SK-N-SH treated with all-trans-retinoic acid at 6 μM for 48 hours (cell line): Measurements from ENCODE around the gene DLGAP5.

ENCODE experiments used
- ATAC-seq: fragments of 200-7000 bp; cut with Tn5 transposase; 3 replicates; pipeline ENCODE4 v1.9.1; 2020; ENCODE audit warnings: mild to moderate bottlenecking, moderate library complexity
- ARNTL ChIP-seq: fragments of 450-650 bp; formaldehyde crosslinking; IDR thresholded peaks from 2 replicates; pipeline ENCODE4 v1.5.0; 2020; ENCODE audit warnings: low read depth, mild to moderate bottlenecking, moderate library complexity, borderline replicate concordance
- BACH2 ChIP-seq: fragments of 250-450 bp; sonication (Bioruptor Pico); IDR thresholded peaks from 2 replicates; pipeline ENCODE4 v1.9.0; 2021; ENCODE audit warnings: mild to moderate bottlenecking, borderline replicate concordance
- CREB5 ChIP-seq: fragments of 250-450 bp; sonication (Bioruptor Pico); IDR thresholded peaks from 2 replicates; pipeline ENCODE4 v1.5.1; 2020; ENCODE audit warnings: low read depth, mild to moderate bottlenecking, moderate library complexity
- CSDC2 ChIP-seq: fragments of 250-450 bp; sonication (Bioruptor Pico); IDR thresholded peaks from 2 replicates; pipeline ENCODE4 v1.5.0; 2020; ENCODE audit warnings: mild to moderate bottlenecking, moderate library complexity
- CSRNP3 ChIP-seq: fragments of 250-450 bp; sonication (Bioruptor Pico); IDR thresholded peaks from 2 replicates; pipeline ENCODE4 v1.5.1; 2021; ENCODE audit warnings: mild to moderate bottlenecking, moderate library complexity
- ESRRG ChIP-seq: fragments of 250-450 bp; sonication (Bioruptor Pico); IDR thresholded peaks from 2 replicates; pipeline ENCODE4 v1.6.1; 2021; ENCODE audit warnings: mild to moderate bottlenecking
- GLIS3 ChIP-seq: fragments of 250-450 bp; sonication (Bioruptor Pico); IDR thresholded peaks from 2 replicates; pipeline ENCODE4 v1.5.0; 2020; ENCODE audit warnings: mild to moderate bottlenecking, moderate library complexity
- ISL1 ChIP-seq: fragments of 250-450 bp; sonication (Bioruptor Pico); IDR thresholded peaks from 2 replicates; pipeline ENCODE4 v2.1.2; 2022; ENCODE audit warnings: mild to moderate bottlenecking, moderate library complexity
- OSR1 ChIP-seq: fragments of 250-450 bp; sonication (Bioruptor Pico); IDR thresholded peaks from 2 replicates; pipeline ENCODE4 v1.8.0; 2022; ENCODE audit warnings: moderate library complexity, mild to moderate bottlenecking, inconsistent platforms
- POU6F1 ChIP-seq: fragments of 250-450 bp; sonication (Bioruptor Pico); IDR thresholded peaks from 2 replicates; pipeline ENCODE4 v1.8.0; 2021; ENCODE audit warnings: low read depth, mild to moderate bottlenecking, moderate library complexity, borderline replicate concordance
- PPARA ChIP-seq: fragments of 250-450 bp; sonication (Bioruptor Pico); IDR thresholded peaks from 2 replicates; pipeline ENCODE4 v1.5.0; 2020; ENCODE audit warnings: mild to moderate bottlenecking, borderline replicate concordance
- RARB ChIP-seq: fragments of 250-450 bp; sonication (Bioruptor Pico); IDR thresholded peaks from 2 replicates; pipeline ENCODE4 v1.8.0; 2021; ENCODE audit warnings: mild to moderate bottlenecking, moderate library complexity
- SNAI2 ChIP-seq: fragments of 250-450 bp; sonication (Bioruptor Pico); IDR thresholded peaks from 2 replicates; pipeline ENCODE4 v1.5.0; 2020; ENCODE audit warnings: mild to moderate bottlenecking, moderate library complexity
- TCF4 ChIP-seq: fragments of 250-450 bp; sonication (Bioruptor Pico); IDR thresholded peaks from 2 replicates; pipeline ENCODE4 v1.8.0; 2021; ENCODE audit warnings: mild to moderate bottlenecking, moderate library complexity, borderline replicate concordance
- TOX ChIP-seq: fragments of 250-450 bp; sonication (Bioruptor Pico); IDR thresholded peaks from 2 replicates; pipeline ENCODE4 v1.8.0; 2021; ENCODE audit warnings: mild to moderate bottlenecking, moderate library complexity, borderline replicate concordance
- TSHZ2 ChIP-seq: fragments of 250-450 bp; sonication (Bioruptor Pico); IDR thresholded peaks from 2 replicates; pipeline ENCODE4 v1.5.0; 2020; ENCODE audit warnings: mild to moderate bottlenecking, moderate library complexity
- ZC3H10 ChIP-seq: fragments of 250-450 bp; sonication (Bioruptor Pico); IDR thresholded peaks from 2 replicates; pipeline ENCODE4 v1.5.1; 2021; ENCODE audit warnings: mild to moderate bottlenecking, moderate library complexity
- ZFP3 ChIP-seq: fragments of 250-450 bp; sonication (Bioruptor Pico); IDR thresholded peaks from 2 replicates; pipeline ENCODE4 v1.5.0; 2020; ENCODE audit warnings: mild to moderate bottlenecking, moderate library complexity
- ZFP30 ChIP-seq: fragments of 450-650 bp; formaldehyde crosslinking; IDR thresholded peaks from 2 replicates; pipeline ENCODE4 v1.5.0; 2022; ENCODE audit warnings: mild to moderate bottlenecking, moderate library complexity
- ZNF565 ChIP-seq: fragments of 450-650 bp; formaldehyde crosslinking; conservative IDR thresholded peaks from 2 replicates; pipeline ENCODE4 v1.5.0; 2020; ENCODE audit warnings: low read depth, mild to moderate bottlenecking, moderate library complexity
- ZNF70 ChIP-seq: fragments of 450-650 bp; formaldehyde crosslinking; IDR thresholded peaks from 2 replicates; pipeline ENCODE4 v1.5.0; 2020; ENCODE audit warnings: mild to moderate bottlenecking, moderate library complexity
- ZNF8 ChIP-seq: fragments of 450-650 bp; formaldehyde crosslinking; IDR thresholded peaks from 2 replicates; pipeline ENCODE4 v1.5.0; 2020; ENCODE audit warnings: mild to moderate bottlenecking, moderate library complexity

The DLGAP5 gene

GRCh38 chr14:55180434-55180833 lies 11.0 kb downstream of the DLGAP5 start (continued):
- TF ChIP-seq POU6F1 (CRISPR knock-in tag) (no peak), SNAI2 (no peak), TCF4 (no peak), BACH2 (no peak), TOX (CRISPR knock-in tag) (no peak)

GRCh38 chr14:55180006-55180405 lies 11.4 kb downstream of the DLGAP5 start:
- TF ChIP-seq ZFP3 (CRISPR knock-in tag) (no peak), ZFP30 (CRISPR knock-in tag) (no peak), CREB5 (CRISPR knock-in tag) (no peak), ZC3H10 (CRISPR knock-in tag) (no peak), ESRRG (no peak), TCF4 (no peak), TSHZ2 (CRISPR knock-in tag) (no peak), POU6F1 (CRISPR knock-in tag) (no peak), CSRNP3 (CRISPR knock-in tag) (no peak), ARNTL (CRISPR knock-in tag) (no peak), ZNF8 (CRISPR knock-in tag) (no peak), PPARA (no peak), ISL1 (CRISPR knock-in tag) (no peak), GLIS3 (CRISPR knock-in tag) (no peak), OSR1 (CRISPR knock-in tag) (no peak), ZNF565 (no peak), CSDC2 (CRISPR knock-in tag) (no peak)
- ATAC-seq, result no peak

- ATAC-seq, result no peak
- no peak for TF ChIP-seq ZNF70
- TF ChIP-seq RARB (CRISPR knock-in tag), result no peak
- TF ChIP-seq TOX (CRISPR knock-in tag), result no peak
- no peak for TF ChIP-seq BACH2
- no peak for TF ChIP-seq OSR1 (CRISPR knock-in tag)
- TF ChIP-seq ISL1 (CRISPR knock-in tag), result no peak
- no peak for TF ChIP-seq ESRRG
- no peak for TF ChIP-seq CREB5 (CRISPR knock-in tag)
- no peak for TF ChIP-seq ZFP3 (CRISPR knock-in tag)
- TF ChIP-seq ZFP30 (CRISPR knock-in tag), result no peak
- no peak for TF ChIP-seq TSHZ2 (CRISPR knock-in tag)
- no peak for TF ChIP-seq POU6F1 (CRISPR knock-in tag)
- no peak for TF ChIP-seq ARNTL (CRISPR knock-in tag)
- TF ChIP-seq ZNF565, result no peak
- TF ChIP-seq ZC3H10 (CRISPR knock-in tag), result no peak
- no peak for TF ChIP-seq ZNF8 (CRISPR knock-in tag)
- TF ChIP-seq, all 23 proteins: peak for 0
These were observed 20.9 kb downstream of the DLGAP5 start for GRCh38 chr14:55170526-55170925.
